GM12878 (cell line): ENCODE results near the gene CYP4A22. TPM values are rescaled to one million over a fixed set of nuclear protein-coding genes. Genes with fewer than 3 reads are reported as not detected.

Experiments
- ATAC-seq: fragments of 200-7000 bp; cut with Tn5 transposase; 3 replicates; pipeline ENCODE4 v1.9.1; 2020; ENCODE audit warnings: mild to moderate bottlenecking, moderate library complexity
- Bru-seq: library from RNA; stranded (reverse); fragments of 400-500 nt; gene quantifications from one replicate; lab custom pipeline; 2021; lab: Mats Ljungman, UMichigan
- BruChase-seq, 2 experiments: library from RNA; stranded (reverse); fragments of 400-500 nt; gene quantifications; one replicate each; lab custom pipeline; 2021; lab: Mats Ljungman, UMichigan
- BruUV-seq: library from RNA; stranded (reverse); fragments of 400-500 nt; replicated peaks from 2 replicates; lab custom pipeline; 2021; lab: Mats Ljungman, UMichigan
- CTCF ChIA-PET: fragments of 300-600 bp; sonication (Branson Sonifier 250); formaldehyde crosslinking; extraction: SDS; loops from one replicate; lab custom pipeline; 2021; ENCODE audit warnings: inconsistent platforms; lab: Yijun Ruan, JAX
- POLR2A ChIA-PET: fragments of 350-600 bp; formaldehyde crosslinking; extraction: SDS; loops from one replicate; lab custom pipeline; 2021; ENCODE audit warnings: inconsistent platforms; lab: Charles Lee
- RAD21 ChIA-PET: fragments of 300-600 bp; sonication (Branson Sonifier 250); formaldehyde crosslinking; loops from one replicate; lab custom pipeline; 2023; ENCODE audit warnings: antibody characterized with exemption; ENCODE audit not compliant: unreplicated experiment; lab: Charles Lee
- SMC1A ChIA-PET: fragments of 300-600 bp; sonication (Branson Sonifier 250); formaldehyde crosslinking; loops from one replicate; lab custom pipeline; 2023; ENCODE audit not compliant: unreplicated experiment, uncharacterized antibody; lab: Charles Lee
- DNase-seq: peaks from one replicate; pipeline ENCODE4 v3.0.0-alpha.2; 2011; ENCODE audit warnings: low read depth, low spot score
- FAIRE-seq: peaks from 3 replicates; lab custom pipeline; 2011; peaks lifted over from hg19 to GRCh38; lab: Jason Lieb, UNC
- H2AFZ ChIP-seq: 2 replicates; pipeline ENCODE4 v1.6.0; 2011; ENCODE audit warnings: low read depth, low read length, control low read depth; ENCODE audit not compliant: control insufficient read depth
- H3K27ac ChIP-seq: 2 replicates; pipeline ENCODE4 v1.5.1; 2011; ENCODE audit warnings: control low read depth; ENCODE audit not compliant: control insufficient read depth, insufficient read depth
- H3K27me3 ChIP-seq, 2 experiments: replicated peaks in 1 of 2; 2 replicates each; pipeline versions ENCODE4 v1.6.0 to v1.6.1; 2011; ENCODE audit warnings: low read length in 1 of 2; ENCODE audit not compliant: control insufficient read depth in 2 of 2, insufficient read depth in 2 of 2
- H3K36me3 ChIP-seq, 2 experiments: 2 replicates each; pipeline ENCODE4 v1.5.1; 2011; ENCODE audit warnings: low read length in 1 of 2; ENCODE audit not compliant: control insufficient read depth in 2 of 2, insufficient read depth in 2 of 2
- H3K4me1 ChIP-seq: 2 replicates; pipeline ENCODE4 v1.6.1; 2011; ENCODE audit warnings: mild to moderate bottlenecking, low read length, moderate library complexity, mixed read lengths; ENCODE audit not compliant: control insufficient read depth, insufficient read depth
- H3K4me2 ChIP-seq: 2 replicates; pipeline ENCODE4 v1.6.0; 2011; ENCODE audit warnings: control low read depth; ENCODE audit not compliant: control insufficient read depth, insufficient read depth
- H3K4me3 ChIP-seq: fragments of 200-600 bp; sonication (generic); 2 replicates; pipeline ENCODE4 v1.5.1; 2016
- H3K79me2 ChIP-seq: 2 replicates; pipeline ENCODE4 v1.6.0; 2011; ENCODE audit warnings: low read length; ENCODE audit not compliant: control insufficient read depth, insufficient read depth
- H3K9ac ChIP-seq: 2 replicates; pipeline ENCODE4 v1.8.0; 2011; ENCODE audit warnings: low read length, control low read depth, mixed read lengths; ENCODE audit not compliant: control insufficient read depth, insufficient read depth
- H3K9me3 ChIP-seq: replicated peaks from 3 replicates; pipeline ENCODE4 v1.5.1; 2011; ENCODE audit warnings: mild to moderate bottlenecking, low read length; ENCODE audit not compliant: control insufficient read depth, insufficient read depth
- H4K20me1 ChIP-seq: 2 replicates; pipeline ENCODE4 v1.6.0; 2011; ENCODE audit not compliant: control insufficient read depth, insufficient read depth
- ATF2 ChIP-seq: IDR thresholded peaks from 2 replicates; pipeline ENCODE4 v1.6.1; 2012; ENCODE audit warnings: low read length, inconsistent platforms
- CHD2 ChIP-seq: IDR thresholded peaks from 2 replicates; pipeline ENCODE4 v1.6.1; 2011; ENCODE audit warnings: low read depth, low read length, improper control_type of control experiment, borderline replicate concordance
- DPF2 ChIP-seq: fragments of 450-650 bp; IDR thresholded peaks from 2 replicates; pipeline ENCODE4 v1.6.1; 2017; ENCODE audit warnings: mild to moderate bottlenecking
- EED ChIP-seq: sonication (generic); IDR thresholded peaks from 2 replicates; pipeline ENCODE4 v1.6.1; 2016; ENCODE audit warnings: antibody characterized with exemption, low read depth
- HDAC2 ChIP-seq: fragments of 200-600 bp; sonication (generic); IDR thresholded peaks from 2 replicates; pipeline ENCODE4 v1.6.1; 2017
- MEF2B ChIP-seq: fragments of 450-650 bp; IDR thresholded peaks from 2 replicates; pipeline ENCODE4 v1.6.1; 2018; ENCODE audit warnings: mild to moderate bottlenecking, moderate library complexity; ENCODE audit not compliant: partially characterized antibody, poor library complexity, severe bottlenecking
- SUZ12 ChIP-seq: fragments of 200-600 bp; sonication (generic); IDR thresholded peaks from one replicate; pipeline ENCODE4 v1.6.1; 2018; ENCODE audit warnings: antibody characterized with exemption, mild to moderate bottlenecking; ENCODE audit not compliant: unreplicated experiment
- ZBTB11 ChIP-seq: fragments of 450-650 bp; formaldehyde crosslinking; IDR thresholded peaks from 2 replicates; pipeline ENCODE4 v1.5.0; 2022; ENCODE audit warnings: mild to moderate bottlenecking, missing genetic modification characterization
- ZBTB4 ChIP-seq: fragments of 450-650 bp; formaldehyde crosslinking; IDR thresholded peaks from 2 replicates; pipeline ENCODE4 v1.4.0; 2022; ENCODE audit warnings: mild to moderate bottlenecking, moderate library complexity
- WGBS: methylation state at CpG from one replicate; pipeline ENCODE4 v1.1.6; 2016; ENCODE audit warnings: low lambda C conversion rate; ENCODE audit not compliant: insufficient replicate concordance, insufficient coverage; ENCODE audit errors: missing lambda C conversion rate; 5-methylcytosine and 5-hydroxymethylcytosine counted together
- in situ Hi-C: fragments of 300-500 bp; cut with MboI; formaldehyde crosslinking; loops from 9 replicates; pipeline ENCODE4 v1.14.3; 2018; ENCODE audit warnings: mixed read lengths
- intact Hi-C: fragments of 100-400 bp; cut with micrococcal nuclease; formaldehyde crosslinking; loops from one replicate; pipeline ENCODE4 v1.14.2; 2022; ENCODE audit not compliant: unreplicated experiment
- long read RNA-seq, 2 experiments: library from polyadenylated mRNA; unstranded; transcript quantifications; one replicate each; pipeline ENCODE4 v2.0.0, GENCODE V29; 2019 to 2020
- polyA minus RNA-seq, 3 experiments: library from RNA; depleted of rRNA, polyadenylated mRNA; stranded (reverse); fragments of >200 nt; gene quantifications; 2 replicates each; pipeline ENCODE4 v1.2.3, GENCODE V29; 2011
- polyA plus RNA-seq, 11 experiments: library from polyadenylated mRNA; depleted of rRNA in 4 of 11; unstranded in 6 of 11; stranded (reverse) in 5 of 11; fragments of >200 nt; fragmentation: Nextera tagmentation in 4 of 11; fragmentation: Illumina TruSeq in 1 of 11; extraction: Ambion mirVana in 4 of 11; extraction: Trizol in 1 of 11; gene quantifications; 1 replicate in 1 of 11; 2 replicates in 10 of 11; pipeline versions ENCODE4 v1.2.1 to v1.2.3, GENCODE V29; 2011 to 2016; ENCODE audit warnings: inconsistent platforms in 2 of 11, missing spikeins in 2 of 11, low read depth in 1 of 11
- total RNA-seq, 4 experiments: library from RNA; depleted of rRNA in 3 of 4; stranded (reverse); fragments of >200 nt in 3 of 4; fragmentation: Illumina TruSeq in 1 of 4; extraction: Trizol in 1 of 4; gene quantifications; 2 replicates each; pipeline versions ENCODE4 v1.2.1 to v1.2.3, GENCODE V29; 2013 to 2021

Gene CYP4A22
- not detected in 2 replicates for total RNA-seq (2013; cell fraction: nucleolus; rRNA removed)
- total RNA-seq (2014; rRNA removed) (not detected in 2 replicates), total RNA-seq (2014; rRNA removed; fragmentation: Illumina TruSeq; extraction: Trizol) (not detected in 2 replicates), total RNA-seq (2021) (not detected in 2 replicates), polyA plus RNA-seq (2011; rRNA removed) (not detected in 2 replicates), polyA plus RNA-seq (2014; fragmentation: Illumina TruSeq; extraction: Trizol) (not detected in 2 replicates), polyA plus RNA-seq (2014; fragmentation: Nextera tagmentation; extraction: Ambion mirVana) (not detected), polyA plus RNA-seq (2014; rRNA removed) (not detected in 2 replicates), polyA plus RNA-seq (2016; fragmentation: Nextera tagmentation; extraction: Ambion mirVana) (not detected), polyA minus RNA-seq (2011; rRNA and poly(A)+ RNA removed) (not detected in 2 replicates), Bru-seq, nascent RNA (not detected), BruChase-seq, experiment 1, labeled RNA remaining after a 6-hour chase (not detected), BruChase-seq, experiment 2, labeled RNA remaining after a 2-hour chase (not detected)
- polyA plus RNA-seq (2011; ENCODE audit: low read depth), result not detected
- not detected in 2 replicates for polyA plus RNA-seq (2011; cell fraction: cytosol; rRNA removed)
- not detected in 2 replicates for polyA plus RNA-seq (2011; cell fraction: nucleus; rRNA removed)
- polyA plus RNA-seq (2012), result not detected in 2 replicates
- not detected in 2 replicates for polyA minus RNA-seq (2011; cell fraction: cytosol; rRNA and poly(A)+ RNA removed)
- not detected in 2 replicates for polyA minus RNA-seq (2011; cell fraction: nucleus; rRNA and poly(A)+ RNA removed)
- long read RNA-seq, experiment 1, result 0 reads
- long read RNA-seq, experiment 2, result 0 reads

GRCh38 chr1:47137198-47137597 is at the start of gene CYP4A22:
TSS of gene CYP4A22 (plus strand) at chr1:47137441. CDS start at chr1:47137486, 45 bp downstream.
- Histone ChIP-seq H3K9me3 (no peaks in the 10 kb centered on the region), H2AFZ (no peak within 1 kb of the TSS), H3K27ac (no peak within 1 kb of the TSS), H3K36me3 (no peaks in the 10 kb centered on the region), H3K4me1 (no peaks in the 10 kb centered on the region), H3K9ac (no peak within 1 kb of the TSS), H3K4me3 (no peak within 1 kb of the TSS), H4K20me1 (no peaks in the 10 kb centered on the region), H3K79me2 (no peaks in the 10 kb centered on the region), H3K4me2 (no peak within 1 kb of the TSS), H3K27me3 (no peaks in the 10 kb centered on the region)
- CTCF ChIA-PET, result no interaction called here
- BruUV-seq, result no TSS peak
- FAIRE-seq, result no peak
- intact Hi-C loops (no loop called here), in situ Hi-C loops (no loop called here)
- ATAC-seq, result no peak
- 24% methylated on average over 3 of the region's 4 CpGs for WGBS
- no peak for DNase-seq
- SMC1A ChIA-PET, result no interaction called here
- POLR2A ChIA-PET, result no interaction called here
- RAD21 ChIA-PET, result no interaction called here
- TF ChIP-seq MEF2B, result no peak
- TF ChIP-seq ATF2, result no peak
- no peak for TF ChIP-seq HDAC2
- no peak for TF ChIP-seq EED
- TF ChIP-seq SUZ12, result no peak
- TF ChIP-seq DPF2, result no peak
- no peak for TF ChIP-seq ZBTB11
- TF ChIP-seq CHD2, result no peak
- TF ChIP-seq ZBTB4, result no peak
